NT2/D1 (cell line): ENCODE data around the gene MYO5B.

Source experiments
- DNase-seq: peaks from one replicate; pipeline ENCODE4 v3.0.0-alpha.2; 2011; ENCODE audit warnings: low read depth, low spot score
- H3K27me3 ChIP-seq: 2 replicates; pipeline ENCODE4 v1.6.0; 2011; ENCODE audit warnings: mild to moderate bottlenecking; ENCODE audit not compliant: insufficient read length, insufficient read depth
- H3K36me3 ChIP-seq: 2 replicates; pipeline ENCODE4 v1.6.1; 2011; ENCODE audit warnings: mild to moderate bottlenecking, low read length, mixed read lengths; ENCODE audit not compliant: insufficient read depth, insufficient read length
- H3K4me1 ChIP-seq: 2 replicates; pipeline ENCODE4 v1.5.1; 2011; ENCODE audit not compliant: insufficient read depth, insufficient read length
- H3K4me3 ChIP-seq: 2 replicates; pipeline ENCODE4 v1.5.1; 2011; ENCODE audit warnings: low read depth; ENCODE audit not compliant: insufficient read length
- H3K9ac ChIP-seq: 2 replicates; pipeline ENCODE4 v1.6.0; 2011; ENCODE audit warnings: low read depth; ENCODE audit not compliant: insufficient read length
- H3K9me3 ChIP-seq: 2 replicates; pipeline ENCODE4 v1.5.1; 2011; ENCODE audit warnings: mild to moderate bottlenecking, low read length; ENCODE audit not compliant: insufficient read depth
- SUZ12 ChIP-seq: IDR thresholded peaks from 2 replicates; pipeline ENCODE4 v1.6.1; 2011; ENCODE audit not compliant: insufficient read length, insufficient read depth; ENCODE audit errors: extremely low read depth
- YY1 ChIP-seq: IDR thresholded peaks from 2 replicates; pipeline ENCODE4 v1.6.1; 2011; ENCODE audit not compliant: insufficient read length, insufficient read depth
- ZNF274 ChIP-seq: IDR thresholded peaks from 2 replicates; pipeline ENCODE4 v1.6.1; 2011; ENCODE audit warnings: mild to moderate bottlenecking, low read depth, low read length

MYO5B gene

GRCh38 chr18:49967636-49968313 lies 227.2 kb downstream of the MYO5B start:
- Histone ChIP-seq H3K36me3 (no peaks in the 10 kb centered on the region), H3K9me3 (no peaks in the 10 kb centered on the region), H3K4me3 (no peak overlapping the region), H3K9ac (no peak overlapping the region), H3K4me1 (peaks cover 2% of the 10 kb centered on the region), H3K27me3 (no peaks in the 10 kb centered on the region)
- DNase-seq: no peak
- no peak for TF ChIP-seq SUZ12
- TF ChIP-seq ZNF274: no peak
- no peak for TF ChIP-seq YY1

GRCh38 chr18:49967171-49967570 lies 227.8 kb downstream of the MYO5B start:
- no peak for DNase-seq
- TF ChIP-seq YY1: no peak
- TF ChIP-seq SUZ12: no peak
- TF ChIP-seq ZNF274: no peak

GRCh38 chr18:49966090-49966489 lies 228.9 kb downstream of the MYO5B start:
- Histone ChIP-seq H3K4me3 (no peak overlapping the region), H3K27me3 (no peaks in the 10 kb centered on the region), H3K9me3 (no peaks in the 10 kb centered on the region), H3K4me1 (peaks cover 2% of the 10 kb centered on the region), H3K36me3 (no peaks in the 10 kb centered on the region), H3K9ac (no peak overlapping the region)
- DNase-seq: no peak
- TF ChIP-seq SUZ12 (no peak), YY1 (no peak), ZNF274 (no peak)

More at GRCh38 chr18:49967171-49967570, 227.8 kb downstream of the MYO5B start:
- peaks cover 2% of the 10 kb centered on the region for H3K4me1 ChIP-seq
- no peak overlapping the region for H3K9ac ChIP-seq
- H3K9me3 ChIP-seq: no peaks in the 10 kb centered on the region
- no peak overlapping the region for H3K4me3 ChIP-seq
- no peaks in the 10 kb centered on the region for H3K27me3 ChIP-seq
- H3K36me3 ChIP-seq: no peaks in the 10 kb centered on the region

GRCh38 chr18:49963217-49963616 lies 231.7 kb downstream of the MYO5B start:
- TF ChIP-seq SUZ12 (no peak), ZNF274 (no peak), YY1 (no peak)
- H3K27me3 ChIP-seq: no peaks in the 10 kb centered on the region
- no peak overlapping the region for H3K4me3 ChIP-seq
- no peaks in the 10 kb centered on the region for H3K36me3 ChIP-seq
- no peaks in the 10 kb centered on the region for H3K9me3 ChIP-seq
- H3K9ac ChIP-seq: no peak overlapping the region
- DNase-seq: no peak
- no peaks in the 10 kb centered on the region for H3K4me1 ChIP-seq

- Histone ChIP-seq H3K4me3 (no peak overlapping the region), H3K4me1 (no peaks in the 10 kb centered on the region), H3K9ac (no peak overlapping the region), H3K9me3 (no peaks in the 10 kb centered on the region), H3K27me3 (no peaks in the 10 kb centered on the region), H3K36me3 (no peaks in the 10 kb centered on the region)
- TF ChIP-seq YY1: no peak
- no peak for TF ChIP-seq SUZ12
- TF ChIP-seq ZNF274: no peak
- no peak for DNase-seq
Measured at GRCh38 chr18:49961271-49961670, 233.7 kb downstream of the MYO5B start.

- no peaks in the 10 kb centered on the region for H3K4me1 ChIP-seq
- TF ChIP-seq YY1 (no peak), ZNF274 (no peak)
- no peak for DNase-seq
- no peaks in the 10 kb centered on the region for H3K36me3 ChIP-seq
- no peaks in the 10 kb centered on the region for H3K27me3 ChIP-seq
- no peak overlapping the region for H3K4me3 ChIP-seq
- H3K9me3 ChIP-seq: no peaks in the 10 kb centered on the region
- H3K9ac ChIP-seq: no peak overlapping the region
Measured at GRCh38 chr18:49960376-49960775, 234.6 kb downstream of the MYO5B start.

GRCh38 chr18:49959176-49959575 lies 235.8 kb downstream of the MYO5B start:
- TF ChIP-seq ZNF274 (no peak), SUZ12 (no peak), YY1 (no peak)
- H3K4me3 ChIP-seq: no peak overlapping the region
- no peak for DNase-seq

GRCh38 chr18:49955263-49955662 lies 239.7 kb downstream of the MYO5B start:
- H3K36me3 ChIP-seq: no peaks in the 10 kb centered on the region
- no peaks in the 10 kb centered on the region for H3K9me3 ChIP-seq
- TF ChIP-seq ZNF274: no peak
- no peak for TF ChIP-seq YY1
- no peak for TF ChIP-seq SUZ12
- H3K4me1 ChIP-seq: no peaks in the 10 kb centered on the region
- H3K9ac ChIP-seq: no peak overlapping the region
- H3K4me3 ChIP-seq: no peak overlapping the region
- no peak for DNase-seq
- H3K27me3 ChIP-seq: no peaks in the 10 kb centered on the region

More at GRCh38 chr18:49959176-49959575, 235.8 kb downstream of the MYO5B start:
- Histone ChIP-seq H3K27me3 (no peaks in the 10 kb centered on the region), H3K4me1 (no peaks in the 10 kb centered on the region), H3K36me3 (no peaks in the 10 kb centered on the region), H3K9ac (no peak overlapping the region), H3K9me3 (no peaks in the 10 kb centered on the region)
